GM19372 (cell line): ENCODE results near the gene ADRB2.
"Not testable (repeated sequence)": the region's sequence is repeated elsewhere in the genome, so short reads cannot be mapped to it uniquely, and the experiment has no call there.

Source experiments
- ATAC-seq: cut with Tn5 transposase; IDR thresholded peaks from one replicate; pipeline ENCODE4 v1.9.1; 2021; ENCODE audit warnings: mild to moderate bottlenecking, low read depth, moderate library complexity; ENCODE audit not compliant: unreplicated experiment

The ADRB2 gene

GRCh38 chr5:148826053-148826738 lies at the start of gene ADRB2:
Gene ADRB2, plus strand, starts transcription at chr5:148826611. Its CDS starts 221 bp downstream, at chr5:148826832.
- ATAC-seq = peak; percentile 97

- ATAC-seq = no peak
Measured at GRCh38 chr5:148776780-148777179, 49.6 kb upstream of the ADRB2 start.

- ATAC-seq = no peak
Measured at GRCh38 chr5:148778882-148779281, 47.5 kb upstream of the ADRB2 start.

- no peak for ATAC-seq
Measured at GRCh38 chr5:148780711-148781110, 45.7 kb upstream of the ADRB2 start.

- ATAC-seq = no peak
Measured at GRCh38 chr5:148781766-148782165, 44.6 kb upstream of the ADRB2 start.

- ATAC-seq = no peak
Measured at GRCh38 chr5:148785223-148785622, 41.2 kb upstream of the ADRB2 start.

- ATAC-seq = no peak
Measured at GRCh38 chr5:148786456-148786855, 40.0 kb upstream of the ADRB2 start.

GRCh38 chr5:148788636-148789035 lies 37.8 kb upstream of the ADRB2 start:
- ATAC-seq = no peak

GRCh38 chr5:148790545-148791333 lies 35.7 kb upstream of the ADRB2 start:
- peak; percentile 9 for ATAC-seq

GRCh38 chr5:148791334-148791667 lies 35.1 kb upstream of the ADRB2 start:
- peak; percentile 85 for ATAC-seq

GRCh38 chr5:148791696-148792095 lies 34.7 kb upstream of the ADRB2 start:
- ATAC-seq = no peak

GRCh38 chr5:148792744-148793143 lies 33.7 kb upstream of the ADRB2 start:
- no peak for ATAC-seq

GRCh38 chr5:148793261-148793660 lies 33.1 kb upstream of the ADRB2 start:
- ATAC-seq = no peak

- no peak for ATAC-seq
Measured at GRCh38 chr5:148794275-148794674, 32.1 kb upstream of the ADRB2 start.

- ATAC-seq = no peak
Measured at GRCh38 chr5:148794729-148795561, 31.5 kb upstream of the ADRB2 start.

- no peak for ATAC-seq
Measured at GRCh38 chr5:148796936-148797335, 29.5 kb upstream of the ADRB2 start.

- no peak for ATAC-seq
Measured at GRCh38 chr5:148798786-148799185, 27.6 kb upstream of the ADRB2 start.

GRCh38 chr5:148799737-148800527 lies 26.5 kb upstream of the ADRB2 start:
- ATAC-seq = no peak

- ATAC-seq = no peak
Measured at GRCh38 chr5:148801682-148802276, 24.6 kb upstream of the ADRB2 start.

- ATAC-seq = not testable (repeated sequence)
Measured at GRCh38 chr5:148803451-148803850, 23.0 kb upstream of the ADRB2 start.
